Right lobe of liver (tissue), 4 donors: ENCODE data around the gene TSPAN11.

Experiments used
- POLR2A ChIP-seq: fragments of 450-650 bp; IDR thresholded peaks from one replicate; pipeline ENCODE4 v1.6.1; 2017; ENCODE audit warnings: antibody characterized with exemption, mild to moderate bottlenecking
- TF ChIP-seq, protein P1 (sequence below), 4 donors: fragments of 200-600 bp in 3 of 4; fragments of 450-650 bp in 1 of 4; IDR thresholded peaks; one replicate each; pipeline versions ENCODE4 v1.5.1 to v1.8.0; 2016 to 2022; ENCODE audit warnings: antibody characterized with exemption in 4 of 4, mild to moderate bottlenecking in 2 of 4
- donor health status: DM: no; HTN: no; CAD: no.
- donor health status: DM: no; HTN: no; CAD: no.
- donor health status: DM: no; HTN: yes; CAD: no.

- TF ChIP-seq, protein P1, sequence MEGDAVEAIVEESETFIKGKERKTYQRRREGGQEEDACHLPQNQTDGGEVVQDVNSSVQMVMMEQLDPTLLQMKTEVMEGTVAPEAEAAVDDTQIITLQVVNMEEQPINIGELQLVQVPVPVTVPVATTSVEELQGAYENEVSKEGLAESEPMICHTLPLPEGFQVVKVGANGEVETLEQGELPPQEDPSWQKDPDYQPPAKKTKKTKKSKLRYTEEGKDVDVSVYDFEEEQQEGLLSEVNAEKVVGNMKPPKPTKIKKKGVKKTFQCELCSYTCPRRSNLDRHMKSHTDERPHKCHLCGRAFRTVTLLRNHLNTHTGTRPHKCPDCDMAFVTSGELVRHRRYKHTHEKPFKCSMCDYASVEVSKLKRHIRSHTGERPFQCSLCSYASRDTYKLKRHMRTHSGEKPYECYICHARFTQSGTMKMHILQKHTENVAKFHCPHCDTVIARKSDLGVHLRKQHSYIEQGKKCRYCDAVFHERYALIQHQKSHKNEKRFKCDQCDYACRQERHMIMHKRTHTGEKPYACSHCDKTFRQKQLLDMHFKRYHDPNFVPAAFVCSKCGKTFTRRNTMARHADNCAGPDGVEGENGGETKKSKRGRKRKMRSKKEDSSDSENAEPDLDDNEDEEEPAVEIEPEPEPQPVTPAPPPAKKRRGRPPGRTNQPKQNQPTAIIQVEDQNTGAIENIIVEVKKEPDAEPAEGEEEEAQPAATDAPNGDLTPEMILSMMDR (IDR thresholded peaks at IDR 0.05): no peak
- no peak for TF ChIP-seq POLR2A
Measured at GRCh38 chr12:30880813-30881212, 45.7 kb upstream of the TSPAN11 start.
